MM.1S (cell line): ENCODE results near the gene SESTD1.

Source experiments
- DNase-seq: peaks from one replicate; pipeline ENCODE4 v3.0.0-alpha.2; 2015
- H2AFZ ChIP-seq: fragments of 300-600 bp; sonication (generic); 2 replicates; pipeline ENCODE4 v1.6.0; 2016; ENCODE audit warnings: antibody characterized with exemption, low read length
- H3F3A ChIP-seq: fragments of 300-600 bp; sonication (generic); 2 replicates; pipeline ENCODE4 v1.6.1; 2016; ENCODE audit warnings: mild to moderate bottlenecking, antibody characterized with exemption, low read length, moderate library complexity, mixed read lengths; ENCODE audit not compliant: insufficient read depth
- H3K27ac ChIP-seq: fragments of 300-600 bp; sonication (generic); 2 replicates; pipeline ENCODE4 v1.5.1; 2016; ENCODE audit warnings: mild to moderate bottlenecking, low read length
- H3K27me3 ChIP-seq: fragments of 300-600 bp; sonication (generic); replicated peaks from 2 replicates; pipeline ENCODE4 v1.6.0; 2016; ENCODE audit warnings: low read length; ENCODE audit not compliant: insufficient read depth
- H3K36me3 ChIP-seq: fragments of 300-600 bp; sonication (generic); replicated peaks from 2 replicates; pipeline ENCODE4 v1.6.1; 2016; ENCODE audit warnings: mild to moderate bottlenecking, low read length, mixed read lengths; ENCODE audit not compliant: insufficient read depth
- H3K4me1 ChIP-seq: fragments of 300-600 bp; sonication (generic); 2 replicates; pipeline ENCODE4 v1.6.1; 2016; ENCODE audit warnings: low read length, mixed read lengths
- H3K4me2 ChIP-seq: fragments of 300-600 bp; sonication (generic); 2 replicates; pipeline ENCODE4 v1.6.0; 2016; ENCODE audit warnings: low read depth, low read length
- H3K4me3 ChIP-seq: fragments of 300-600 bp; sonication (generic); 2 replicates; pipeline ENCODE4 v1.5.1; 2016; ENCODE audit warnings: low read length, mixed read lengths
- H3K79me2 ChIP-seq: fragments of 300-600 bp; sonication (generic); 2 replicates; pipeline ENCODE4 v1.6.1; 2016; ENCODE audit warnings: mixed run types, low read length, mixed read lengths
- H3K9ac ChIP-seq: fragments of 300-600 bp; sonication (generic); 2 replicates; pipeline ENCODE4 v1.6.1; 2016; ENCODE audit warnings: low read length, mixed read lengths
- H3K9me2 ChIP-seq: fragments of 300-600 bp; sonication (generic); replicated peaks from 2 replicates; pipeline ENCODE4 v1.6.1; 2016; ENCODE audit warnings: mild to moderate bottlenecking, low read length, mixed read lengths; ENCODE audit not compliant: insufficient read depth
- H3K9me3 ChIP-seq: fragments of 300-600 bp; sonication (generic); replicated peaks from 2 replicates; pipeline ENCODE4 v1.6.1; 2016; ENCODE audit warnings: mild to moderate bottlenecking, low read length, mixed read lengths; ENCODE audit not compliant: insufficient read depth
- H4K20me1 ChIP-seq: fragments of 300-600 bp; sonication (generic); 2 replicates; pipeline ENCODE4 v1.6.1; 2016; ENCODE audit warnings: mild to moderate bottlenecking, low read length, moderate library complexity, mixed read lengths; ENCODE audit not compliant: insufficient read depth
- CTCF ChIP-seq: fragments of 300-600 bp; sonication (generic); IDR thresholded peaks from 2 replicates; pipeline ENCODE4 v1.5.1; 2016; ENCODE audit warnings: antibody characterized with exemption, low read length, mixed read lengths
- EZH2 ChIP-seq: fragments of 300-600 bp; sonication (generic); optimal IDR thresholded peaks from 2 replicates; pipeline ENCODE3; 2017; ENCODE audit warnings: low read depth, mild to moderate bottlenecking, antibody characterized with exemption, low read length, mixed read lengths
- EZH2phosphoT487 ChIP-seq: fragments of 300-600 bp; sonication (generic); IDR thresholded peaks from 2 replicates; pipeline ENCODE4 v1.6.1; 2018; ENCODE audit warnings: antibody characterized with exemption, low read length

The SESTD1 gene

GRCh38 chr2:179285060-179285459 lies 20.4 kb upstream of the SESTD1 start:
- no peak for TF ChIP-seq CTCF
- no peak for TF ChIP-seq EZH2phosphoT487
- no peak for TF ChIP-seq EZH2
- Histone ChIP-seq H3K36me3 (no peaks in the 10 kb centered on the region), H3K9me2 (no peaks in the 10 kb centered on the region), H3K27me3 (no peaks in the 10 kb centered on the region), H3K27ac (no peak overlapping the region), H3K4me2 (no peak overlapping the region), H3K4me1 (no peaks in the 10 kb centered on the region), H3F3A (no peaks in the 10 kb centered on the region), H3K9ac (no peak overlapping the region), H3K79me2 (no peaks in the 10 kb centered on the region), H3K4me3 (no peak overlapping the region), H3K9me3 (no peaks in the 10 kb centered on the region), H2AFZ (no peak overlapping the region), H4K20me1 (no peaks in the 10 kb centered on the region)
- DNase-seq, result no peak

- H3F3A ChIP-seq, result no peaks in the 10 kb centered on the region
- H3K4me2 ChIP-seq, result no peak overlapping the region
- H3K9me3 ChIP-seq, result no peaks in the 10 kb centered on the region
- H3K9me2 ChIP-seq, result no peaks in the 10 kb centered on the region
- H2AFZ ChIP-seq, result no peak overlapping the region
- DNase-seq, result no peak
- TF ChIP-seq EZH2phosphoT487 (no peak), EZH2 (no peak), CTCF (no peak)
- no peak overlapping the region for H3K9ac ChIP-seq
- no peak overlapping the region for H3K27ac ChIP-seq
- H4K20me1 ChIP-seq, result no peaks in the 10 kb centered on the region
- no peaks in the 10 kb centered on the region for H3K27me3 ChIP-seq
- H3K4me3 ChIP-seq, result no peak overlapping the region
- H3K79me2 ChIP-seq, result no peaks in the 10 kb centered on the region
- H3K36me3 ChIP-seq, result no peaks in the 10 kb centered on the region
- peaks cover 6% of the 10 kb centered on the region; the same call in 1 of the 2 replicates for H3K4me1 ChIP-seq
Observed at GRCh38 chr2:179277429-179278196, 13.0 kb upstream of the SESTD1 start.

- H3K4me3 ChIP-seq, result no peak overlapping the region
- H3K79me2 ChIP-seq, result no peaks in the 10 kb centered on the region
- no peaks in the 10 kb centered on the region for H4K20me1 ChIP-seq
- H3K4me1 ChIP-seq, result peaks cover 6% of the 10 kb centered on the region; the same call in 1 of the 2 replicates
- no peaks in the 10 kb centered on the region for H3K9me3 ChIP-seq
- no peaks in the 10 kb centered on the region for H3K9me2 ChIP-seq
- H3K27me3 ChIP-seq, result no peaks in the 10 kb centered on the region
- no peak overlapping the region for H3K9ac ChIP-seq
- H3K36me3 ChIP-seq, result no peaks in the 10 kb centered on the region
- H3K4me2 ChIP-seq, result no peak overlapping the region
- H3F3A ChIP-seq, result no peaks in the 10 kb centered on the region
- no peak overlapping the region for H3K27ac ChIP-seq
- no peak for DNase-seq
- TF ChIP-seq CTCF, result no peak
- no peak for TF ChIP-seq EZH2
- no peak for TF ChIP-seq EZH2phosphoT487
- H2AFZ ChIP-seq, result no peak overlapping the region
Observed at GRCh38 chr2:179275253-179276012, 10.8 kb upstream of the SESTD1 start.
